ENCODE measurements around the gene CDH4. TPM values are rescaled to one million over a fixed set of nuclear protein-coding genes. Genes with fewer than 3 reads are reported as not detected.
A peak's percentile ranks its signal among the peaks of the same experiment; 100 is the strongest.

CDH4 gene
- total RNA-seq, 4 donors from 2014 or later, result 0.13 to 0.38 (median 0.21) TPM; not detected in 1

GRCh38 chr20:61328911-61329558, 77.0 kb downstream of the CDH4 start:
- Histone ChIP-seq H3K9me3 (no peaks in the 10 kb centered on the region), H3K36me3 (no peaks in the 10 kb centered on the region), H3K27me3 (peaks cover 0 to 18% (median 0%) of the 10 kb centered on the region in 4 donors), H3K27ac (no peak overlapping the region), H3K4me3 (no peak overlapping the region), H3K4me1 (no peaks in the 10 kb centered on the region)
- intact Hi-C loops (cut with DNase I), result no loop called here
- WGBS, 2 donors, result 76 to 78% methylated on average over 17 of the region's 17 CpGs
- no peak for DNase-seq
- TF ChIP-seq POLR2A (IDR thresholded peaks at IDR 0.05), result no peak
- TF ChIP-seq CTCF (IDR thresholded peaks at IDR 0.05), result no peak

- Histone ChIP-seq H3K9me3 (no peaks in the 10 kb centered on the region), H3K27ac (no peak overlapping the region), H3K4me3 (no peak overlapping the region), H3K4me1 (no peaks in the 10 kb centered on the region), H3K36me3 (no peaks in the 10 kb centered on the region), H3K27me3 (peaks cover 0 to 18% (median 0%) of the 10 kb centered on the region in 4 donors)
- TF ChIP-seq CTCF (IDR thresholded peaks at IDR 0.05) (no peak), POLR2A (IDR thresholded peaks at IDR 0.05) (no peak)
- DNase-seq, result no peak
- 59 to 64% methylated on average over 4 to 13 of the region's 14 CpGs for WGBS, 2 donors
- intact Hi-C loops (cut with DNase I), result no loop called here
These were observed 78.4 kb downstream of the CDH4 start for GRCh38 chr20:61330441-61330840.

GRCh38 chr20:61331543-61331942, 79.5 kb downstream of the CDH4 start:
- Histone ChIP-seq H3K27ac (no peak overlapping the region), H3K36me3 (no peaks in the 10 kb centered on the region), H3K9me3 (no peaks in the 10 kb centered on the region), H3K4me1 (no peaks in the 10 kb centered on the region), H3K27me3 (peaks cover 0 to 18% (median 0%) of the 10 kb centered on the region in 4 donors), H3K4me3 (no peak overlapping the region)
- peak; percentile 10 for DNase-seq
- WGBS, 2 donors, result 50 to 80% methylated on average over 2 to 6 of the region's 11 CpGs
- no peak for TF ChIP-seq CTCF (IDR thresholded peaks at IDR 0.05)
- no peak for TF ChIP-seq POLR2A (IDR thresholded peaks at IDR 0.05)
- intact Hi-C loops (cut with DNase I), result no loop called here

- DNase-seq, result no peak
- intact Hi-C loops (cut with DNase I), result no loop called here
These were observed 80.2 kb downstream of the CDH4 start for GRCh38 chr20:61332016-61332975.

More at GRCh38 chr20:61332016-61332975, 80.2 kb downstream of the CDH4 start:
- H3K27me3 ChIP-seq, result peaks cover 0 to 18% (median 0%) of the 10 kb centered on the region in 4 donors
- H3K9me3 ChIP-seq, result no peaks in the 10 kb centered on the region
- H3K4me3 ChIP-seq, result no peak overlapping the region
- no peak overlapping the region for H3K27ac ChIP-seq
- H3K36me3 ChIP-seq, result no peaks in the 10 kb centered on the region
- no peaks in the 10 kb centered on the region for H3K4me1 ChIP-seq
- WGBS, 2 donors, result 49 to 60% methylated on average over 8 to 18 of the region's 22 CpGs
- TF ChIP-seq CTCF (IDR thresholded peaks at IDR 0.05) (no peak), POLR2A (IDR thresholded peaks at IDR 0.05) (no peak)
